ENCODE results near the gene RIMBP3C.
"Not testable (repeated sequence)": the region's sequence is repeated elsewhere in the genome, so short reads cannot be mapped to it uniquely, and the experiment has no call there.

Gene RIMBP3C

DNA sequence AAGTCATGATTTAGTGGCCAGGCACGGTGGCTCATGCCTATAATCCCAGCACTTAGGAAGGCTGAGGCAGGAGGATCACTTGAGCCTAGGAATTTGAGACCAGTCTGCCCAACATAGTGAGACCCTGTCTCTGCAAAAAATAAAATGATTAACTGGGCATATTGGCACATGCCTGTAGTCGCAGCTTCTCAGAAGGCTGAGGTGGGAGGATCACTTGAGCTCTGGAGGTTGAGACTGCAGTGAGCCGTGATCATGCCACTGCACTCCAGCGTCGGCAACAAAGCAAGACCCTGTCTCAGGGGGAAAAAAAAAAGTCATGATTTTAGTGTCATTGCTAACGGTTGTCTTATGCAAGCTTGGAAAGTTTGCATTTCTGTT, 28.2 kb upstream of the RIMBP3C start:
- TF ChIP-seq, protein P1, sequence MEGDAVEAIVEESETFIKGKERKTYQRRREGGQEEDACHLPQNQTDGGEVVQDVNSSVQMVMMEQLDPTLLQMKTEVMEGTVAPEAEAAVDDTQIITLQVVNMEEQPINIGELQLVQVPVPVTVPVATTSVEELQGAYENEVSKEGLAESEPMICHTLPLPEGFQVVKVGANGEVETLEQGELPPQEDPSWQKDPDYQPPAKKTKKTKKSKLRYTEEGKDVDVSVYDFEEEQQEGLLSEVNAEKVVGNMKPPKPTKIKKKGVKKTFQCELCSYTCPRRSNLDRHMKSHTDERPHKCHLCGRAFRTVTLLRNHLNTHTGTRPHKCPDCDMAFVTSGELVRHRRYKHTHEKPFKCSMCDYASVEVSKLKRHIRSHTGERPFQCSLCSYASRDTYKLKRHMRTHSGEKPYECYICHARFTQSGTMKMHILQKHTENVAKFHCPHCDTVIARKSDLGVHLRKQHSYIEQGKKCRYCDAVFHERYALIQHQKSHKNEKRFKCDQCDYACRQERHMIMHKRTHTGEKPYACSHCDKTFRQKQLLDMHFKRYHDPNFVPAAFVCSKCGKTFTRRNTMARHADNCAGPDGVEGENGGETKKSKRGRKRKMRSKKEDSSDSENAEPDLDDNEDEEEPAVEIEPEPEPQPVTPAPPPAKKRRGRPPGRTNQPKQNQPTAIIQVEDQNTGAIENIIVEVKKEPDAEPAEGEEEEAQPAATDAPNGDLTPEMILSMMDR (IDR thresholded peaks at IDR 0.05; ENCODE audit: low read depth, low read length) = no peak
- DNase-seq (ENCODE audit: low read depth in 2 of 2) = no peak
- H3K4me3 ChIP-seq (replicated peaks in 1 of 2; ENCODE audit: low read depth in 2 of 2, low read length in 2 of 2) = no peak overlapping the region

DNA sequence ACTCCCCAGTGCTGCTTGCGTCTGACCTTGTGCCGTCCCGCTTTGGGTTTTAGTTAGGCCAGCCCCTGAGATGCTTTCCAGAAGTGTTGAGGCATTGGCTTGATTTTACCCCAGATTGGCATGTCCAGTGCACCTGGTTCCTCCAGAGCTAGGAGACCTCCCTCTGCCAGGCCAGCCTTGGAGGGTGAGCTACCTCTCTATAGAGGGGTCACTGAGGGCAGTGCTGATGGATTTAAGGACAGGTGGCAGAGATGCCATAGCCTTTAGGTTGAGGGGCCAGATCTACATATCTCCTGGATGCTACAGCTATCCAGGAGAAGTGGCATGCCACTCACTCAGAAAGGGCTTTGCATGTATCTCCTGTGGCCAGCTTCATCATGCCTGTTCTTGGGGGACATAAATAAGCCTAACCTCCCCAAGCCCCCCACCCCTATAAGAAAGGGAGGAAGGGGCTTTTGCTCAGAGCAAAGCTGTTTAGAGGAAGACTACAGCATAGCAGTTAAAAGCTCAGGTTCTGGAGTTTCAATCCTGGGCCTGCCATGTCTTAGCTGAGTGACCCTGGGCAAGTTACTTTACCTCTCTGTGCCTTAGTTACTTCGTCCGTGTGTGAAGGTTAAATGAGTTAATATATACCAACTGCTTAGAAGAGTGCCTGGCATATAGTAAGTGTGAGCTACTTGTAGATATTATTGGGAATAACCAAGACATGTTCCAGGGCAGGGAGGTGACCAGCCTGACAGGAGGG, 22.7 kb upstream of the RIMBP3C start:
- TF ChIP-seq, protein P1 (IDR thresholded peaks at IDR 0.05; ENCODE audit: low read depth, low read length) = no peak
- no peak overlapping the region for H3K4me3 ChIP-seq (replicated peaks in 1 of 2; ENCODE audit: low read depth in 2 of 2, low read length in 2 of 2)
- DNase-seq (ENCODE audit: low read depth in 2 of 2) = no peak

- TF ChIP-seq, protein P1 (IDR thresholded peaks at IDR 0.05; ENCODE audit: low read depth, low read length) = no peak
- no peak for DNase-seq (ENCODE audit: low read depth in 2 of 2)
- no peak overlapping the region for H3K4me3 ChIP-seq (replicated peaks in 1 of 2; ENCODE audit: low read depth in 2 of 2, low read length in 2 of 2)
Measured at GRCh38 chr22:21573293-21573734, 22.1 kb upstream of the RIMBP3C start.

GRCh38 chr22:21571679-21572078, 20.4 kb upstream of the RIMBP3C start:
- TF ChIP-seq, protein P1 (IDR thresholded peaks at IDR 0.05; ENCODE audit: low read depth, low read length) = no peak
- DNase-seq (ENCODE audit: low read depth in 2 of 2) = no peak
- H3K4me3 ChIP-seq (replicated peaks in 1 of 2; ENCODE audit: low read depth in 2 of 2, low read length in 2 of 2) = no peak overlapping the region

GRCh38 chr22:21570398-21570797, 19.1 kb upstream of the RIMBP3C start:
- no peak overlapping the region for H3K4me3 ChIP-seq (replicated peaks in 1 of 2; ENCODE audit: low read depth in 2 of 2, low read length in 2 of 2)
- no peak for DNase-seq (ENCODE audit: low read depth in 2 of 2)
- TF ChIP-seq, protein P1 (IDR thresholded peaks at IDR 0.05; ENCODE audit: low read depth, low read length) = no peak

DNA sequence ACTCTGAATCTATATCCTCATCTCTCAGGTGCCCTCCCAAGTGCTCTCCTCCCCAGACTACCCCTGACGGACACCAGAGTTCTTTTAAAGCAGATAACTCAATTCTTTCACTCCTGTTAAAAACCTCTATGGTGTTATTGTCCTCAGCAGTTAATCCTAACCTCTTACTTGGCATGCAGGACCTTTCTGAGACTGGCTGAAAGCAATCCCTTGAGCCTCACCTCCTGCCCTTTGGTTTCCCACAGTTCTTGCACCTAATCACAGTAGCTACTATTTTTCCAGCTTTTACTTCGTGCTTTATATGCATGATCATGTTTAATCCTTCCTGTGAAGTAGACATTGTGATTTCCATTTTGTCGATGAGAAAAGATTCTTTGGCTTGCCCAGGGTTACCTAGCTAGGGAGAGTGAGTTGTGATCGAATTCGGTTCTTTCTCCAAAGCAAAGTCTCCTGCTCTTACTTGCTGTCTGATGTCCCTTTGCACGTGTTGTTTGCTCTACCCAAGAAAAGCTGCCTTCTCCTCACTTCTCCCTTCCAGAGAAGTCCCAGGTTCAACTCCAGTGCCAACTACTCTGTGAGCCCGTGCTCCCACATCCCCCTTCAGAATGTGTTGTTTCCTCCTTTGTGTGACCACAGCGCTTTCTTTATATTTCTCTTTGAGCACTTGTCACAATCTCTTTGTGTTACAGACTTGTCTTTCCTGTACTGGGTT, 18.4 kb upstream of the RIMBP3C start:
- peak overlapping the region; percentile 72 to 83 for H3K4me3 ChIP-seq (replicated peaks in 1 of 2; ENCODE audit: low read depth in 2 of 2, low read length in 2 of 2)
- no peak for DNase-seq (ENCODE audit: low read depth in 2 of 2)
- TF ChIP-seq, protein P1 (IDR thresholded peaks at IDR 0.05; ENCODE audit: low read depth, low read length) = no peak

GRCh38 chr22:21569076-21569427, 17.8 kb upstream of the RIMBP3C start:
- DNase-seq (ENCODE audit: low read depth in 2 of 2) = not testable (repeated sequence)
- H3K4me3 ChIP-seq (replicated peaks in 1 of 2; ENCODE audit: low read depth in 2 of 2, low read length in 2 of 2) = peak overlapping the region; percentile 72 to 83

All from cardiac fibroblast (primary cell).